ENCODE data around the gene STRIP2. TPM values are rescaled to one million over a fixed set of nuclear protein-coding genes. Genes with fewer than 3 reads are reported as not detected.

STRIP2 gene
- total RNA-seq, 2 donors from 2014 or later = 8.5 to 11.3 TPM

DNA sequence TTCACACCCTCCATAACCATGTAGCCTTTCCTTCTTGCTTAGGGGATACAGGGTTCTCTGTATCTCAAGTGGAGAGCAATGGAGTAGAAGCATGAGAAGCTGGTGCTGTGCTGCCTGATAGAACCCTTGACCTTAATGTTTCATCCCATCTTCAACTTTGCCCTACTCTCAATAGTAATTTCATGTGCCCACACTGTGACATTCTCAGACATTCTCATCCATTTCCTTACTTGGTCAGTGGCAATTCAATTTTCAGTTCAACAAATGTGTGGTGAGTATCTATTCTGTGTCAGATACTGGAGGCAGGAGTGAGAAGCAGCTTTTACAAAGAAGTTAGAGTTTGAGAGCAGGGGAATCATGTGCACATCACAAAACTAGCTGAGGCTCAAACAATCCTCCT is 16.1 kb downstream of the STRIP2 start:
- Histone ChIP-seq H3K4me1 (peaks cover 0 to 6% of the 10 kb centered on the region in 2 donors), H3K36me3 (no peaks in the 10 kb centered on the region), H3K27me3 (no peaks in the 10 kb centered on the region), H3K27ac (no peak overlapping the region), H3K4me3 (no peak overlapping the region), H3K9me3 (peaks cover 0 to 7% of the 10 kb centered on the region in 2 donors)
- DNase-seq (ENCODE audit: low spot score) = no peak
- TF ChIP-seq, protein P1, sequence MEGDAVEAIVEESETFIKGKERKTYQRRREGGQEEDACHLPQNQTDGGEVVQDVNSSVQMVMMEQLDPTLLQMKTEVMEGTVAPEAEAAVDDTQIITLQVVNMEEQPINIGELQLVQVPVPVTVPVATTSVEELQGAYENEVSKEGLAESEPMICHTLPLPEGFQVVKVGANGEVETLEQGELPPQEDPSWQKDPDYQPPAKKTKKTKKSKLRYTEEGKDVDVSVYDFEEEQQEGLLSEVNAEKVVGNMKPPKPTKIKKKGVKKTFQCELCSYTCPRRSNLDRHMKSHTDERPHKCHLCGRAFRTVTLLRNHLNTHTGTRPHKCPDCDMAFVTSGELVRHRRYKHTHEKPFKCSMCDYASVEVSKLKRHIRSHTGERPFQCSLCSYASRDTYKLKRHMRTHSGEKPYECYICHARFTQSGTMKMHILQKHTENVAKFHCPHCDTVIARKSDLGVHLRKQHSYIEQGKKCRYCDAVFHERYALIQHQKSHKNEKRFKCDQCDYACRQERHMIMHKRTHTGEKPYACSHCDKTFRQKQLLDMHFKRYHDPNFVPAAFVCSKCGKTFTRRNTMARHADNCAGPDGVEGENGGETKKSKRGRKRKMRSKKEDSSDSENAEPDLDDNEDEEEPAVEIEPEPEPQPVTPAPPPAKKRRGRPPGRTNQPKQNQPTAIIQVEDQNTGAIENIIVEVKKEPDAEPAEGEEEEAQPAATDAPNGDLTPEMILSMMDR (IDR thresholded peaks at IDR 0.05) = no peak

DNA sequence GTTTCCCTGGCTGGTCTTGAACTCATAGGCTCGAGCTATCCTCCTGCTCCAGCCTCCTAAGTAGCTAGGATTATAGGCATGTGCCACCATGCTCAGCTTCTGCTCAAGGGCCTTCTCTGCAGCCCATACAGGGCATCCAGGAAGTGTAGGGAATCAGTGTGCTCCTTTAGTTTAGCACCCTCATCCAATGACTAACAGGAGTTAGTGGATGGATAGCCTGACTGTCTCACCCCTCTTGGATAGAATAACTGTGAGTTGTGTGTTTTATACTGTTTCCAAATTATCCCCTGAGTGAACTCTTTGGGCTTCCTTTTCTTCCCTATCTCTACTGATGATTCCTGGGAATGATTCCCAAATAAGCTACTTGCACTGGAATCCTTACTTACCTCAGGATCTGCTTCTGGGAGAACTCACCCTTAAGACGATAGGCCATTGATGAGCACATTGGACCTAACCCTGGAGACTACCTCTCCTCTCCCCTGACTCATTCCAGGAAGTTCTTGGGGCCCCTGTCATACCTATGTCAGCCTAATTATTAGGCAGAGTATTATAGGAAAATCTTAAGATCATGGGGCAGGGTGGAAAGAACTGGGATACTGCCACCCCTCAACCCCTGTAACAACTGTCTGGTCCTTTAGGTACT is 18.5 kb downstream of the STRIP2 start:
- Histone ChIP-seq H3K27ac (peak overlapping the region in 1 of 2 donors; percentile 54), H3K4me3 (no peak overlapping the region), H3K36me3 (peaks cover 10% of the 10 kb centered on the region), H3K4me1 (peaks cover 0 to 6% of the 10 kb centered on the region in 2 donors), H3K9me3 (peaks cover 0 to 7% of the 10 kb centered on the region in 2 donors), H3K27me3 (no peaks in the 10 kb centered on the region)
- TF ChIP-seq, protein P1 (IDR thresholded peaks at IDR 0.05) = no peak
- no peak for DNase-seq (ENCODE audit: low spot score)

DNA sequence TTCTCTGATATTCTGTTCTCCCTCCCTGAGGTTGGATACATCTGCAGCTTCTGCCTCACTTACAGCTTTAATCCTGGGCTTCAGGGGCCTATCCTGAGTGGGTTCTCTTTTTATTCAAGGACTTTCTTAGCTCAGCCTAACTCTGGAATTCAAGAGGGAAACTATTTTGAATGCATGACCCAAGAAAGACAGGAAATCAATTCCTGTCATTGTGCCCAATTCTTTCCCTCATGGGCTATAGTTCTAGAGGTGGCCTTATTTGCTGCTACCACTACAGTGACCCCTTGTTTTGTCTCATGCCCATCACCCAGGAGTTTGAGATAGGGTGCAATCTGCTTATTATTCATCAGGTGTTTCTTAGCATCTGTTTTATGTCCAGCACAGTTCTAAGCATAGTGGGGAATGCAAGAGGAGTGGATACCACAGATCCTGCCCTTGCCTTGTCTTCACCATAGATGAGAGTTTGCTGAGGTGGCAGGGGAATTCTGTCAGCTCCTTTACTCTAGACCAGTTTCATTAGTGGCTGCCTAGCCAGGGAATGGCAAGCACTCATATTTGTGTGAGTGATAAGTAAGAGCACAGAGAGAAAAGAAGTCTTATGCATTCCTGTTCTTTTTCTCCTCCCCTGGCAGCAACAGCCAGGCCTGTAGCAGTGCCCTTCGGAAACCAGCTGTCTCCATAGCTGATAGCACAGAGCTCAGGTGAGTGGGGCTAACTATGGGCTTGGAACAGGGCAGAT is 19.4 kb downstream of the STRIP2 start:
- H3K9me3 ChIP-seq = peaks cover 0 to 6% of the 10 kb centered on the region in 2 donors
- H3K36me3 ChIP-seq = peaks cover 15% of the 10 kb centered on the region
- TF ChIP-seq, protein P1 (IDR thresholded peaks at IDR 0.05) = no peak
- H3K4me1 ChIP-seq = peaks cover 0 to 6% of the 10 kb centered on the region in 2 donors
- H3K27ac ChIP-seq = peak overlapping the region; percentile 7 to 54
- no peak overlapping the region for H3K4me3 ChIP-seq
- H3K27me3 ChIP-seq = no peaks in the 10 kb centered on the region
- no peak for DNase-seq (ENCODE audit: low spot score)

DNA sequence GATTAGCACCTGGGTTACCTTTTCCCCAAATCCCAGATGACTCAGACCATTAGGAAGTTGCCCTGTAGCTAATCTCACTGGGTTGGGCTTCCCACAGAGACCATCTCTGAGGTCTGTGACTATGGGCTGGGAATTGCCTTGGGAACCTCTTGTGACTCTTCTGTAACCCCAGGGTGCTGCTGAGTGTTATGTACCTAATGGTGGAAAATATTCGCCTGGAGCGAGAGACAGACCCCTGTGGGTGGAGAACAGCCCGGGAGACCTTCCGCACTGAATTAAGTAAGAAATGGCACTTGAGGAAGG is 20.0 kb downstream of the STRIP2 start:
- TF ChIP-seq, protein P1 (IDR thresholded peaks at IDR 0.05) = no peak
- Histone ChIP-seq H3K4me1 (peaks cover 0 to 6% of the 10 kb centered on the region in 2 donors), H3K27ac (peak overlapping the region; percentile 7 to 54), H3K36me3 (peaks cover 19% of the 10 kb centered on the region), H3K9me3 (peaks cover 0 to under 1% of the 10 kb centered on the region in 2 donors), H3K27me3 (no peaks in the 10 kb centered on the region), H3K4me3 (no peak overlapping the region)
- no peak for DNase-seq (ENCODE audit: low spot score)

DNA sequence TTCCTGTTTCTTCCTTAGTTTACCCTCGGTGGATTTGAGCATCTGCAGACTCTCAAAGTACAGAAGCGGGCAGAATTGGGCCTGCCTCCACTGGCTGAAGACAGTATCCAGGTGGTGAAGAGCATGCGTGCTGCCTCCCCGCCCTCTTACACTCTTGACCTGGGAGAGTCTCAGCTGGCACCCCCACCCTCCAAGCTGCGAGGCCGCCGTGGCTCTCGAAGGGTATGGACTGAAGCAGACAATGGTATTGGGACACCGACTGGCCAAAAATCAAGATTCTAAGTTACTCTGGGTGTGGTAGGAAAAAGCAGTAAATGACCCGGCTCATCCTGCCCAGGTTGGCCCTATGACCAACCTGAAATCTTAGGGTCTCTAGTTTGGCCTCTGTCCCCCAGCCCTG is 22.2 kb downstream of the STRIP2 start:
- TF ChIP-seq, protein P1 (IDR thresholded peaks at IDR 0.05) = no peak
- no peak for DNase-seq (ENCODE audit: low spot score)
- H3K4me3 ChIP-seq = no peak overlapping the region
- H3K9me3 ChIP-seq = no peaks in the 10 kb centered on the region
- H3K36me3 ChIP-seq = peaks cover 29% of the 10 kb centered on the region
- H3K27ac ChIP-seq = no peak overlapping the region
- H3K4me1 ChIP-seq = peaks cover 0 to 6% of the 10 kb centered on the region in 2 donors
- no peaks in the 10 kb centered on the region for H3K27me3 ChIP-seq
